DMS 273 (cell line): Measurements from ENCODE around the gene NBL1.

Experiments
- DNase-seq: peaks from one replicate; lab custom pipeline; 2025; ENCODE audit not compliant: unreplicated experiment; lab: John Stamatoyannopoulos, UW

The NBL1 gene, protein sequence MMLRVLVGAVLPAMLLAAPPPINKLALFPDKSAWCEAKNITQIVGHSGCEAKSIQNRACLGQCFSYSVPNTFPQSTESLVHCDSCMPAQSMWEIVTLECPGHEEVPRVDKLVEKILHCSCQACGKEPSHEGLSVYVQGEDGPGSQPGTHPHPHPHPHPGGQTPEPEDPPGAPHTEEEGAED

DNA sequence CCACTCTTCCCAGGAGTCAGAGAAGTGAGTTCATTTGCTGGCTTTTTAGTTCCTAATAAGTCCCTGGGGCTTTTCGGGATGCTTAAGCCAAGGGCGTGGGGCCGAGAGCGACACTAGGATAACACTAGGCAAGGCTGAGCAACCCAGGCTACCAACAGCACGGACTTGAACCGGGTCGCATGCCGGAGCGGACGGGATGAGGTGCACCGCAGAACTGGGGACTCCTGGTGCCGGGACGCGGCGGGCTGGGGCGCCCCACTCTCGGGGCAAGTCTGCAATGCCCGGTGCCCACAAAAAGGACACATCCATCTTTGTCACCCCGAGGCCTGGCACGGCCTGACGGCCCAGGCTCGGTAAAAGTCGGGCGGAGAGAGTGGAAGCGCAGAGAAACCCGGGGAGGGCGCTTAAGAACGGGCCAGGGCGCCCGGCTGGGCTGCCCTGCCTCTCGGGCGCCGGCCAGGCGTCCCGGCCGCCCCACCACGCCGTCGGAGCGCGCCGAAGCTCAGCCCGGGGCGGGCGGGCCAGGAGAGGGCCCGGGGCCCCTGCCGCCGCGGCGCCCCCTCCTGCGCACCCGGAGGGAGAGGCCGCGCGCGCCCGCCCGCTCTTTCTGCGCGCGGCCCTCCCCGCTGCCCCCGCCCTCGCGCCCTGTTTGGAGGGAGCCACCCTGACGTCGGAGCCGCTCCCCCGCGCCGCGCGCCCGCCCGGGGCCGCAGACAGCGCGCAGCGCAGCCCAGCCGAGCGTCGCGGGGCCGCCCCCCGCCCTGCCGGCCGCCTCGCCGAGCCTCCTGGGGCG, at the start of gene NBL1:
TSS of gene NBL1 (plus strand) at position 710 of the 793 bp plus-strand sequence. CDS start 10,720 bp downstream, outside the sequence.
- peak; percentile 87 for DNase-seq

- DNase-seq: peak; percentile 82
Measured at GRCh38 chr1:19596065-19596713, 47.9 kb upstream of the NBL1 start.

DNA sequence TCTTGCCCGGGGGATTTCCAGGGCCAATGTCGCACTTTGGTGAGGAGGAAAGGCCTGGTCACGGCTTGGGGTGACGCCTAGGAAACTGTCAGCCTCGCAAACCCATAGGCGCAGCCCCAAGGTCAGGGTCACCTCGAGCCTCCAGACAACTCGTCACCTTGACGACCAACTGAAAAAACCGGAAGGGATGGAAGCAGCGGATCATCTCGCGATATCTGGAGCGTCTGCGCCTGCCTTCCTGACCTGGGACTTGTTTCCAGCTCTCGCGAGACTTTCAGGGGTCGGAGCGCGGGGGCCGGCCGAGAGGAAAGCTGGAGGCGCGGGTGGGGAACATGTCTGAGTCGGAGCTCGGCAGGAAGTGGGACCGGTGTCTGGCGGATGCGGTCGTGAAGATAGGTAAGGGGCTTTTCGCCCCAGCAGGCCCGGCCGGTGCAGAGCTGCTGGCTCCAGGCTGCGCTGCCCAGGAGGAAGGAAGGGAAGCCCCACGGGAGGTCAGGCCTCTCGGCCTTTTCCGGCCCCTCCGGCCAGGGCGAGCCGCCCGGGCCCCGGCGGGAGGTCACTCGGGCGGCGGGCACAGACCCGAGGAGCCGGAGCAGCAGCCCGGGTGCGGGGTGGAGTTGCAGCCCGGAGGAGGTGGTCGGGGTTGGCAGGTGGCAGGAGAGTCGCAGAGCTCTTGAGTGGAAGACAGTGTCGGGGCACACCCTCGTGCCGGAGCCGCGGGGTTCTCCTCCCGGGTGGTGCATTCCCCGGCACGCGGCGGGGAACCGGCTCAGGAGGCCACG, 47.2 kb upstream of the NBL1 start:
- DNase-seq: peak; percentile 99

DNA sequence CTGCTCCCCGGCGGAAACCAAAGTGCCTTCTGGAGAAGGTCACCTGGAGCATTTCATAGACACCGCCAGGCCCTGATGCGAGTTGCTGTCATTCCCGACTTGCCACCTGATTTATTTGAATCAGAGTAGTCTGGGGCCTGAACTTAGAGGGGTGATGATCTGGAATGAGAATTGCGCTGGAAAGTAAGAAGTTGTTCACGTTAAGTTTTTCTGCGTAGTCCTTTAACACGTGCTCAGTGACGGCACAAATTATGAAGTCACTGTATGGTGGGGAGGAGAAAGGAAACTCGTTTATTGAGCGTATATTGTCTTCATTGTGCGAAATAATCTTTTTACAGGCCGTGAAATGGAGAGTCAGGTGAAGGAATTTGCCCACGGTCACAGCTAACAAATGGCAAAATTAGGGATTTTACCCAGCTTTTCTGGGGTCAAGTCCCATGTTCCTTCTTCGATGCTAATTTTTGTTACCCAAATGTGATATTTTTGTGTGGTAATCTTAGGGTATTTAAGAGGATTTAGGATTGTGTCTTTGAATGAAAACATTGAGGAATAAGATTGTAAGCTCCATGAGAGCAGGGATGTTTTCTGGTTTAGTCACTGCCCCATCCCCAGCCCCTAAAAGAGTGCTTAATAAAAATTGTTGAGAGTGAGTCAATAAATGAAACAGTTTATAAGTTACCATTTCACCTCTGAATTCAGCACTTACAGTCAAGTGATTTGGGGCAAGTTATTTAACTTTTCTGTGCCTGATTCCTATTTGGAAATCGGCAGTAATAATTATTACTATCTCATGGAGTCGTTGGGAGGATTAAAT, 46.4 kb upstream of the NBL1 start:
- DNase-seq: peak; percentile 77

DNA sequence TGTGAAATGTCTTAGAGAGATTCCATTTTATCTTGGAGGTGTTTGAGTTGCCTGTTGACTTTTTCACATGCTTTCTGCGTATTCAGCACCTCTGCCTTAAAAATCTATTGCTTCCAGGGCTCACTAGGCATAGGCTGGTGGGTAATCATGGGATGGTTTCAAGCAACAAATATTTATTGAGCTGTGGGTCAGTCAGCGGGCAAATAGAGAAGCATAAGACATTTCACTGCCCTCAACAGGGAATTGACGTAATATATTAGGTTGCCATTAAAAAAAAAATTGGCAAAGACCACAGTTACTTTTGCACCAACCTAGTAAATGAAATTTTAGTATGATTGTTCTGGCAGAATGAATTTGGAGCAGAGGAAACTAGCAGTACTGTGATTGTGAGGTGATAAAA, 44.3 kb upstream of the NBL1 start:
- DNase-seq: no peak

DNA sequence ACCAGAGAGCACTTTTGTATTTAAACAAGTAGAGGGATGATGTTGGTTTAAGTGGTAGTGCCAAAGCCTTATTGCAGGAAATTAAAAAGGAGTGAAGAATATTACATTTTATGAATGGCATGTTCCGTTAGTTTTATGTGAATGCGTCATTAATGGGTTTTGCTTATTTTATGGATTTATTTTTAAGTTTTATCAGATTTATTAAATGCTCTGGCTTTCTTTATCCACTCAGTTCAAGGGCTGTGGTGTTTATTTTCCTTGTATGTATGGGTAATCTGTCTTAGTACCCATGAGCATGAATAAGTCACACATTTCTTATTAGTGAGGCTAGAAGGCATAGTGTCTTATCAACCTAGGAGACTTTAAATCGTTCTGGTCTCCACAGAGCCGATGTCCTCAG, 41.6 kb upstream of the NBL1 start:
- no peak for DNase-seq

DNA sequence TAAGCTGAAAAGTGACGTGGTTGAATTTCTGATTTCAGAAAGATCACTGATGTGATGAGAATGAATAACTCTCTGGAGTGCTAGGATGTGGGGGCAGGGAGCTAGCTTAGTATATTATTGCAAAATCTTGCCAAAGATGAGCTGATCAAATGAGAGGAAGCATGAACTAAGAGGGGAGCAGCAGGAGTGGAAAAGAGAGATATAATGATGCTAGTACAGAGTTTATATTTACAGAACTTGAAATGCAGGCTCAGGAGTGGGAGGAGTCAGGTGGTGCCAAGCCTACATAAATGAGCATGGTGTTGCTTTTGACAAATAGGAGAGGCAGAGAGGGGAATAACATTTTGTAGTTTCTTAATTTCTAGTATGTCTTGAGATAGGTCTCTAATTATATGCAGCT, 38.1 kb upstream of the NBL1 start:
- DNase-seq: no peak

GRCh38 chr1:19606817-19607642, 37.1 kb upstream of the NBL1 start:
- no peak for DNase-seq

DNA sequence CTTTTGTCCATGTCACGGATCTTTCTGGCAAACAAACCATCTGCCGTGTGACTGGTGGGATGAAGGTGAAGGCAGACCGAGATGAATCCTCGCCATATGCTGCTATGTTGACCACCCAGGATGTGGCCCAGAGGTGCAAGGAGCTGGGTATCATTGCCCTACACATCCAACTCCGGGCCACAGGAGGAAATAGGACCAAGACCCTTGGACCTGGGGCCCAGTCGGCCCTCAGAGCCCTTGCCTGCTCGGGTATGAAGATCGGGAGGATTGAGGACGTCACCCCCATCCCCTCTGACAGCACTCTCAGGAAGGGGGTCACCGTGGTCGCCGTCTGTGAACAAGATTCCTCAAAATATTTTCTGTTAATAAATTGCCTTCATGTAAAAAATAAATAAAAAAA, 35.9 kb upstream of the NBL1 start:
- no peak for DNase-seq

GRCh38 chr1:19610282-19610981, 33.7 kb upstream of the NBL1 start:
- no peak for DNase-seq

DNA sequence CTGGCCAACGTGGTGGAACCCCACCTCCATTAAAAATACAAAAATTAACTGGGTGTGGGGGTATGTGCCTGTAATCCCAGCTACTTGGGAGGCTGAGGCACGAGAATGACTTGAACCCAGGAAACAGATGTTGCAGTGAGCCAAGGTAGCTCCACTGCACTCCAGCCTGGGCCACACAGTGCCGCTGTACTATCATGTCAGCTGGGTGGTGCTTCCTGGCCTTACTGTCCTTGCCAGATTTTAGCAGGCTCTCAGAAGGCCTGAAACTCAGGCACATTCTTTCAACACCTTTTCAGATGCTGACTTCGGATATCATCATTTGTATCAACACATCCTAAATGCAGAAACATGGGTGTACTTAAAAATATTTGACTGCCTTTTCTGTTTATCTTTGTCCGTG, 31.6 kb upstream of the NBL1 start:
- no peak for DNase-seq

DNA sequence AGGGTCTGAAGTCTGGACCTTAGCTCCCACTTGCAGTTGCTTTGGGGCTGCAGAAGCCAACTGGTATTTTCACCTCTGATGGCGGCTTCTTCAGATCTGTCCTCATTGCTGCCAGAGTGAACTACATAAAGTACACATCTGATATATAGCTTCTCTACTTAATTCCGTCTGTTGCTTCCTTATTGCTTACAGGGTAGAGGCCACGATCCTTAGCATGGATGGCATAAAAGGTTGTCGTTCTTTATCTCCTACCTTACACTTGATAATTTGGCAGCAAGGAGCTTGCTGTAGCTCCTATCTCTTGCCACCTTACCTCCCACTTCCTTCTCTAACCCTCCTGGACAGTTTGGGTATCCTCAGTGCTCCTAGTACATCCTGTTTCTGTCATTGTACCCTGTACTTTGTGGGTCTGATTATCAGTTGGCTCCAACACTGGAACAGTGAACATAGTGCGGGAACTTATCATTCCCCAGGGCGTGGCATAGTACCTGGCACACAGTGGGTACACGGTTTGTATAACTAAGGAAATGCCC, 30.9 kb upstream of the NBL1 start:
- no peak for DNase-seq

DNA sequence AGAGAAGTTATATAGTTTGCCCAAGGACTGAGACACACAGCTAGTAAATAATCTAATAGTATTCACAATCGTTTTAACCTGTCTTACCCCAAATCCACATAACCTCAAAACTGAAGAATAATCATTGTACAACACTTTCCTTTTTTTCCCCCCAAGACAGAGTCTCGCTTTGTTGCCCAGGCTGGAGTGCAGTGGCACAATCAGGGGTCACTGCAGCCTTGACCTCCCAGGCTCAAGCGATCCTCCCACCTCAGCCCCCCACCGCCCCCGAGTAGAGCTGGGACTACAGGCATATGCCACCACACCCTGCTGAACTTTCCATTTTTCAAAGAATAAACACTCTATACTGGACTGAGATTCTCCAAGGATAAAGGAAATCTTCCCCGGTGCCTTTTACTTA, 28.7 kb upstream of the NBL1 start:
- no peak for DNase-seq

GRCh38 chr1:19616489-19616888, 27.6 kb upstream of the NBL1 start:
- DNase-seq: no peak

GRCh38 chr1:19617376-19617775, 26.7 kb upstream of the NBL1 start:
- no peak for DNase-seq

DNA sequence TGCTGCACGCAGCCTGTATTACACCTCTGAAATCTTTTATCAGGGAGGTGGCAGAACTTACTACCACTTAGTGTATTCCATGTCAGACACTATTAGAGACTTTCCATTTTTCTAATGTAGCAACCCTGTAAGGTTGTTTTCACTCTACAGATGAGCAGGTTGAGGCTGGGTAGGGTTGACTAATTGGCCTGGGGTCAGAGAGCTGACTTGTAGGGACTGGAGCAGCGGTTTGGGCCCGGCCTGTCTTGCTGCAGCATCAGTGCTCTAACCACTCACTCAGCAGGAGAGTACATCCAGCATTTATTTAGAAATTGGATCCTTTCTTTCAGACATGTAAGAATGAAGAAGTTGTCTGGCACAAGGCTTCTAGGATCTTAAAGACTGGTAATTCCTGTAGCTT, 25.7 kb upstream of the NBL1 start:
- no peak for DNase-seq

DNA sequence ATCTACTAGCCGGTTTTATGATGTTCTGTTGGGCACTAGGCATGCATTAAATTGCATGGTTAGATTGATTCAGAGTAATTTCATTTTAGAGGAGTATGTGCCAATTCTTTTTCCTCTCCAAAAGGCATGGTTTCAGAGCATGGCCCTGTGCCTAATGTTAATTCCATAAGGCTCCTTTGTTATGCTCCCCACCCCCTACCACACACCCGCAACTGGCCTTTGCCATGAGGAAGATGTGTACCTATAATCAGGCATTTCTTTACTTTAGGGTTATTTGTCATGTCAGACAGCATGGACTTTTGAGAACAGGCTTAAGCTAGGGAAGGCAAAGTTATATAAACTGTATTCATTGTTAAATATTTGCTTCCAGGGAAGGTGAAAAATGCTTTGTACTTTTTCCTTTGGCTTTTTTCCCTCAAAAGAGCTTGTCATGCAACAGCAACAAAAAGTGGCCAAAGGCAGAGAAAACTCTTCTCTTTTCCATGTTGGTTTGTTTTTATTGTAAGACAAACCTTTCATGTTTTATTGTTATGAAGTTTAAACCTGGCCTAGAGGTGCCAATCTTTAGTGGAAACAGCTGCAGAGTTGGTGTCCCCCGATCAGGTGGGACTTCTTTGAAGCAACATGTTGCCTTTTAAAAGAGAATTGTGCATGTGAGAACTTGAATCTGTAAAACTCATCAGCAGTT, 24.3 kb upstream of the NBL1 start:
- no peak for DNase-seq

- no peak for DNase-seq
Measured at GRCh38 chr1:19620786-19621185, 23.3 kb upstream of the NBL1 start.
